ENCODE data around the gene CD82. TPM values are rescaled to one million over a fixed set of nuclear protein-coding genes. Genes with fewer than 3 reads are reported as not detected.

Gene CD82
- total RNA-seq, 1 donor from 2014 or later: 35.5 TPM

GRCh38 chr11:44596525-44597276, 31.2 kb downstream of the CD82 start:
- Histone ChIP-seq H3K36me3 (ENCODE audit: control insufficient read depth in 3 of 3, insufficient read depth in 3 of 3, low read length in 3 of 3) (peaks cover 0 to 2% (median 0%) of the 10 kb centered on the region in 3 donors), H3K27me3 (ENCODE audit: control insufficient read depth in 3 of 3, insufficient read depth in 3 of 3, low read length in 3 of 3) (no peaks in the 10 kb centered on the region), H3K27ac (ENCODE audit: low read depth, low read length) (peak overlapping the region; percentile 75), H3K4me3 (ENCODE audit: low read length in 3 of 3) (peak overlapping the region; percentile 29 to 41 (median 36)), H3K9ac (ENCODE audit: low read depth in 1 of 3, low read length in 3 of 3) (peak overlapping the region; percentile 23 to 59 (median 50)), H3K4me1 (ENCODE audit: control insufficient read depth in 3 of 3, insufficient read depth in 3 of 3, low read length in 3 of 3) (peaks cover 45 to 73% (median 66%) of the 10 kb centered on the region in 3 donors), H3K9me3 (ENCODE audit: control insufficient read depth in 3 of 3, low read length in 3 of 3) (no peaks in the 10 kb centered on the region)

- H3K27ac ChIP-seq (ENCODE audit: low read depth, low read length): no peak overlapping the region
- H3K27me3 ChIP-seq (ENCODE audit: control insufficient read depth in 3 of 3, insufficient read depth in 3 of 3, low read length in 3 of 3): no peaks in the 10 kb centered on the region
- H3K36me3 ChIP-seq (ENCODE audit: control insufficient read depth in 3 of 3, insufficient read depth in 3 of 3, low read length in 3 of 3): peaks cover 0 to 2% (median 0%) of the 10 kb centered on the region in 3 donors
- H3K4me3 ChIP-seq (ENCODE audit: low read length in 3 of 3): no peak overlapping the region
- no peaks in the 10 kb centered on the region for H3K9me3 ChIP-seq (ENCODE audit: control insufficient read depth in 3 of 3, low read length in 3 of 3)
- peak overlapping the region in 1 of 3 donors; percentile 2 for H3K9ac ChIP-seq (ENCODE audit: low read depth in 1 of 3, low read length in 3 of 3)
- peaks cover 39 to 65% (median 62%) of the 10 kb centered on the region in 3 donors for H3K4me1 ChIP-seq (ENCODE audit: control insufficient read depth in 3 of 3, insufficient read depth in 3 of 3, low read length in 3 of 3)
These were observed 32.0 kb downstream of the CD82 start for GRCh38 chr11:44597358-44598012.

- Histone ChIP-seq H3K36me3 (ENCODE audit: control insufficient read depth in 3 of 3, insufficient read depth in 3 of 3, low read length in 3 of 3) (peaks cover 0 to 2% (median 0%) of the 10 kb centered on the region in 3 donors), H3K9me3 (ENCODE audit: control insufficient read depth in 3 of 3, low read length in 3 of 3) (no peaks in the 10 kb centered on the region), H3K27ac (ENCODE audit: low read depth, low read length) (no peak overlapping the region), H3K4me1 (ENCODE audit: control insufficient read depth in 3 of 3, insufficient read depth in 3 of 3, low read length in 3 of 3) (peaks cover 37 to 64% (median 56%) of the 10 kb centered on the region in 3 donors), H3K27me3 (ENCODE audit: control insufficient read depth in 3 of 3, insufficient read depth in 3 of 3, low read length in 3 of 3) (no peaks in the 10 kb centered on the region), H3K4me3 (ENCODE audit: low read length in 3 of 3) (no peak overlapping the region), H3K9ac (ENCODE audit: low read depth in 1 of 3, low read length in 3 of 3) (no peak overlapping the region)
These were observed 33.4 kb downstream of the CD82 start for GRCh38 chr11:44598831-44599230.

GRCh38 chr11:44600261-44600660, 34.8 kb downstream of the CD82 start:
- H3K9ac ChIP-seq (ENCODE audit: low read depth in 1 of 3, low read length in 3 of 3): no peak overlapping the region
- H3K27me3 ChIP-seq (ENCODE audit: control insufficient read depth in 3 of 3, insufficient read depth in 3 of 3, low read length in 3 of 3): no peaks in the 10 kb centered on the region
- peaks cover 1 to 6% (median 4%) of the 10 kb centered on the region in 3 donors for H3K36me3 ChIP-seq (ENCODE audit: control insufficient read depth in 3 of 3, insufficient read depth in 3 of 3, low read length in 3 of 3)
- peaks cover 42 to 55% (median 50%) of the 10 kb centered on the region in 3 donors for H3K4me1 ChIP-seq (ENCODE audit: control insufficient read depth in 3 of 3, insufficient read depth in 3 of 3, low read length in 3 of 3)
- no peaks in the 10 kb centered on the region for H3K9me3 ChIP-seq (ENCODE audit: control insufficient read depth in 3 of 3, low read length in 3 of 3)
- no peak overlapping the region for H3K4me3 ChIP-seq (ENCODE audit: low read length in 3 of 3)
- no peak overlapping the region for H3K27ac ChIP-seq (ENCODE audit: low read depth, low read length)

- H3K9ac ChIP-seq (ENCODE audit: low read depth in 1 of 3, low read length in 3 of 3): no peak overlapping the region
- no peaks in the 10 kb centered on the region for H3K27me3 ChIP-seq (ENCODE audit: control insufficient read depth in 3 of 3, insufficient read depth in 3 of 3, low read length in 3 of 3)
- H3K4me3 ChIP-seq (ENCODE audit: low read length in 3 of 3): no peak overlapping the region
- H3K9me3 ChIP-seq (ENCODE audit: control insufficient read depth in 3 of 3, low read length in 3 of 3): no peaks in the 10 kb centered on the region
- peaks cover 38 to 50% (median 47%) of the 10 kb centered on the region in 3 donors for H3K4me1 ChIP-seq (ENCODE audit: control insufficient read depth in 3 of 3, insufficient read depth in 3 of 3, low read length in 3 of 3)
- no peak overlapping the region for H3K27ac ChIP-seq (ENCODE audit: low read depth, low read length)
- H3K36me3 ChIP-seq (ENCODE audit: control insufficient read depth in 3 of 3, insufficient read depth in 3 of 3, low read length in 3 of 3): peaks cover 6 to 9% (median 7%) of the 10 kb centered on the region in 3 donors
These were observed 35.4 kb downstream of the CD82 start for GRCh38 chr11:44600839-44601383.

GRCh38 chr11:44601471-44602370, 36.3 kb downstream of the CD82 start:
- Histone ChIP-seq H3K9me3 (ENCODE audit: control insufficient read depth in 3 of 3, low read length in 3 of 3) (no peaks in the 10 kb centered on the region), H3K9ac (ENCODE audit: low read depth in 1 of 3, low read length in 3 of 3) (no peak overlapping the region), H3K36me3 (ENCODE audit: control insufficient read depth in 3 of 3, insufficient read depth in 3 of 3, low read length in 3 of 3) (peaks cover 10 to 15% (median 10%) of the 10 kb centered on the region in 3 donors), H3K27ac (ENCODE audit: low read depth, low read length) (no peak overlapping the region), H3K4me1 (ENCODE audit: control insufficient read depth in 3 of 3, insufficient read depth in 3 of 3, low read length in 3 of 3) (peaks cover 30 to 42% (median 39%) of the 10 kb centered on the region in 3 donors), H3K4me3 (ENCODE audit: low read length in 3 of 3) (no peak overlapping the region), H3K27me3 (ENCODE audit: control insufficient read depth in 3 of 3, insufficient read depth in 3 of 3, low read length in 3 of 3) (no peaks in the 10 kb centered on the region)

GRCh38 chr11:44602891-44603310, 37.4 kb downstream of the CD82 start:
- Histone ChIP-seq H3K9ac (ENCODE audit: low read depth in 1 of 3, low read length in 3 of 3) (peak overlapping the region in 1 of 3 donors; percentile 16), H3K27me3 (ENCODE audit: control insufficient read depth in 3 of 3, insufficient read depth in 3 of 3, low read length in 3 of 3) (no peaks in the 10 kb centered on the region), H3K9me3 (ENCODE audit: control insufficient read depth in 3 of 3, low read length in 3 of 3) (no peaks in the 10 kb centered on the region), H3K4me1 (ENCODE audit: control insufficient read depth in 3 of 3, insufficient read depth in 3 of 3, low read length in 3 of 3) (peaks cover 20 to 30% (median 27%) of the 10 kb centered on the region in 3 donors), H3K36me3 (ENCODE audit: control insufficient read depth in 3 of 3, insufficient read depth in 3 of 3, low read length in 3 of 3) (peaks cover 10 to 18% (median 12%) of the 10 kb centered on the region in 3 donors), H3K27ac (ENCODE audit: low read depth, low read length) (no peak overlapping the region), H3K4me3 (ENCODE audit: low read length in 3 of 3) (no peak overlapping the region)

- H3K9me3 ChIP-seq (ENCODE audit: control insufficient read depth in 3 of 3, low read length in 3 of 3): no peaks in the 10 kb centered on the region
- H3K27ac ChIP-seq (ENCODE audit: low read depth, low read length): no peak overlapping the region
- H3K4me1 ChIP-seq (ENCODE audit: control insufficient read depth in 3 of 3, insufficient read depth in 3 of 3, low read length in 3 of 3): peaks cover 17 to 30% (median 18%) of the 10 kb centered on the region in 3 donors
- H3K9ac ChIP-seq (ENCODE audit: low read depth in 1 of 3, low read length in 3 of 3): no peak overlapping the region
- H3K4me3 ChIP-seq (ENCODE audit: low read length in 3 of 3): no peak overlapping the region
- no peaks in the 10 kb centered on the region for H3K27me3 ChIP-seq (ENCODE audit: control insufficient read depth in 3 of 3, insufficient read depth in 3 of 3, low read length in 3 of 3)
- peaks cover 10 to 18% (median 12%) of the 10 kb centered on the region in 3 donors for H3K36me3 ChIP-seq (ENCODE audit: control insufficient read depth in 3 of 3, insufficient read depth in 3 of 3, low read length in 3 of 3)
These were observed 38.7 kb downstream of the CD82 start for GRCh38 chr11:44604171-44604581.

- no peak overlapping the region for H3K9ac ChIP-seq (ENCODE audit: low read depth in 1 of 3, low read length in 3 of 3)
- H3K27me3 ChIP-seq (ENCODE audit: control insufficient read depth in 3 of 3, insufficient read depth in 3 of 3, low read length in 3 of 3): no peaks in the 10 kb centered on the region
- H3K9me3 ChIP-seq (ENCODE audit: control insufficient read depth in 3 of 3, low read length in 3 of 3): no peaks in the 10 kb centered on the region
- peaks cover 10 to 18% (median 12%) of the 10 kb centered on the region in 3 donors for H3K36me3 ChIP-seq (ENCODE audit: control insufficient read depth in 3 of 3, insufficient read depth in 3 of 3, low read length in 3 of 3)
- no peak overlapping the region for H3K27ac ChIP-seq (ENCODE audit: low read depth, low read length)
- H3K4me3 ChIP-seq (ENCODE audit: low read length in 3 of 3): no peak overlapping the region
- H3K4me1 ChIP-seq (ENCODE audit: control insufficient read depth in 3 of 3, insufficient read depth in 3 of 3, low read length in 3 of 3): peaks cover 21 to 31% (median 26%) of the 10 kb centered on the region in 3 donors
These were observed 39.7 kb downstream of the CD82 start for GRCh38 chr11:44605068-44605708.
